Ectodermal cell (in vitro differentiated cells): ENCODE measurements around the gene CACNA1I.

Source experiments
- H3K27ac ChIP-seq: 2 replicates; pipeline ENCODE4 v1.7.0; 2013; ENCODE audit warnings: mild to moderate bottlenecking, low read depth, low read length; ENCODE audit not compliant: insufficient read depth, poor library complexity, severe bottlenecking
- H3K27me3 ChIP-seq: 2 replicates; pipeline ENCODE4 v1.7.0; 2013; ENCODE audit warnings: mild to moderate bottlenecking, low read length; ENCODE audit not compliant: insufficient read depth, control insufficient read depth, poor library complexity, severe bottlenecking
- H3K36me3 ChIP-seq: one replicate; pipeline ENCODE4 v1.7.0; 2013; ENCODE audit warnings: low read length; ENCODE audit not compliant: control insufficient read depth, insufficient read depth
- H3K4me1 ChIP-seq: one replicate; pipeline ENCODE4 v1.7.0; 2013; ENCODE audit warnings: low read length; ENCODE audit not compliant: control insufficient read depth, insufficient read depth
- H3K4me3 ChIP-seq: 2 replicates; pipeline ENCODE4 v1.7.0; 2013; ENCODE audit warnings: low read depth, low read length, control low read depth; ENCODE audit not compliant: insufficient read depth
- H3K9me3 ChIP-seq: 2 replicates; pipeline ENCODE4 v1.7.0; 2013; ENCODE audit warnings: mild to moderate bottlenecking, low read length, moderate library complexity; ENCODE audit not compliant: control insufficient read depth
- WGBS, 2 experiments: methylation state at CpG; one replicate each; pipeline ENCODE4 v1.1.7; 2013; ENCODE audit warnings: missing lambda C conversion rate in 2 of 2; 5-methylcytosine and 5-hydroxymethylcytosine counted together

The CACNA1I gene

GRCh38 chr22:39716534-39716933 is 146.0 kb downstream of the CACNA1I start:
- Histone ChIP-seq H3K36me3 (no peaks in the 10 kb centered on the region), H3K4me1 (peaks cover 9% of the 10 kb centered on the region), H3K27me3 (no peaks in the 10 kb centered on the region), H3K9me3 (no peaks in the 10 kb centered on the region), H3K4me3 (no peak overlapping the region), H3K27ac (no peak overlapping the region)
- 94 to 95% methylated on average over 10 of the region's 10 CpGs for WGBS, 2 experiments

- H3K4me1 ChIP-seq = peaks cover 9% of the 10 kb centered on the region
- H3K27ac ChIP-seq = no peak overlapping the region
- 78 to 85% methylated on average over 8 of the region's 8 CpGs for WGBS, 2 experiments
- H3K27me3 ChIP-seq = peaks cover 1% of the 10 kb centered on the region
- H3K4me3 ChIP-seq = no peak overlapping the region
- no peaks in the 10 kb centered on the region for H3K36me3 ChIP-seq
- H3K9me3 ChIP-seq = no peaks in the 10 kb centered on the region
Measured at GRCh38 chr22:39717099-39717498, 146.5 kb downstream of the CACNA1I start.

GRCh38 chr22:39718206-39718605 is 147.7 kb downstream of the CACNA1I start:
- Histone ChIP-seq H3K27me3 (peaks cover 3% of the 10 kb centered on the region), H3K9me3 (no peaks in the 10 kb centered on the region)
- 94 to 95% methylated on average over 7 of the region's 7 CpGs for WGBS, 2 experiments

GRCh38 chr22:39718921-39719475 is 148.4 kb downstream of the CACNA1I start:
- Histone ChIP-seq H3K4me1 (no peaks in the 10 kb centered on the region), H3K36me3 (no peaks in the 10 kb centered on the region), H3K9me3 (no peaks in the 10 kb centered on the region), H3K4me3 (no peak overlapping the region), H3K27me3 (peaks cover 3% of the 10 kb centered on the region), H3K27ac (no peak overlapping the region)
- WGBS, 2 experiments = 93% methylated on average over 8 of the region's 8 CpGs

More at GRCh38 chr22:39718206-39718605, 147.7 kb downstream of the CACNA1I start:
- Histone ChIP-seq H3K4me3 (no peak overlapping the region), H3K4me1 (peaks cover 2% of the 10 kb centered on the region), H3K36me3 (no peaks in the 10 kb centered on the region), H3K27ac (no peak overlapping the region)

GRCh38 chr22:39719559-39720450 is 149.3 kb downstream of the CACNA1I start:
- Histone ChIP-seq H3K36me3 (no peaks in the 10 kb centered on the region), H3K27ac (no peak overlapping the region), H3K4me1 (no peaks in the 10 kb centered on the region), H3K27me3 (peaks cover 3% of the 10 kb centered on the region), H3K4me3 (no peak overlapping the region), H3K9me3 (no peaks in the 10 kb centered on the region)
- 68 to 72% methylated on average over 12 to 15 of the region's 15 CpGs for WGBS, 2 experiments

GRCh38 chr22:39721206-39722031 is 150.9 kb downstream of the CACNA1I start:
- 72 to 73% methylated on average over 9 of the region's 9 CpGs for whole genome bisulfite sequencing, 2 experiments
- Histone ChIP-seq H3K27me3 (peaks cover 3% of the 10 kb centered on the region), H3K4me1 (no peaks in the 10 kb centered on the region), H3K9me3 (no peaks in the 10 kb centered on the region), H3K36me3 (no peaks in the 10 kb centered on the region), H3K27ac (no peak overlapping the region), H3K4me3 (no peak overlapping the region)

GRCh38 chr22:39722032-39722325 is 151.4 kb downstream of the CACNA1I start:
- H3K27me3 ChIP-seq = peaks cover 3% of the 10 kb centered on the region

GRCh38 chr22:39722501-39722900 is 151.9 kb downstream of the CACNA1I start:
- Histone ChIP-seq H3K36me3 (no peaks in the 10 kb centered on the region), H3K27ac (no peak overlapping the region), H3K27me3 (peaks cover 8% of the 10 kb centered on the region), H3K9me3 (no peaks in the 10 kb centered on the region), H3K4me1 (no peaks in the 10 kb centered on the region), H3K4me3 (no peak overlapping the region)
- WGBS, 2 experiments = 94% methylated on average over 4 of the region's 4 CpGs

More at GRCh38 chr22:39722032-39722325, 151.4 kb downstream of the CACNA1I start:
- H3K27ac ChIP-seq = no peak overlapping the region
- H3K4me3 ChIP-seq = no peak overlapping the region
- H3K4me1 ChIP-seq = no peaks in the 10 kb centered on the region
- H3K36me3 ChIP-seq = no peaks in the 10 kb centered on the region
- no peaks in the 10 kb centered on the region for H3K9me3 ChIP-seq
- 91 to 93% methylated on average over 6 of the region's 6 CpGs for WGBS, 2 experiments

GRCh38 chr22:39723463-39723862 is 152.9 kb downstream of the CACNA1I start:
- Histone ChIP-seq H3K4me1 (no peaks in the 10 kb centered on the region), H3K36me3 (no peaks in the 10 kb centered on the region), H3K4me3 (no peak overlapping the region), H3K27me3 (peaks cover 8% of the 10 kb centered on the region), H3K9me3 (no peaks in the 10 kb centered on the region), H3K27ac (no peak overlapping the region)
- WGBS, 2 experiments = 94 to 95% methylated on average over 10 of the region's 10 CpGs

- Histone ChIP-seq H3K4me1 (no peaks in the 10 kb centered on the region), H3K4me3 (no peak overlapping the region), H3K27me3 (peaks cover 8% of the 10 kb centered on the region), H3K36me3 (no peaks in the 10 kb centered on the region), H3K27ac (no peak overlapping the region), H3K9me3 (no peaks in the 10 kb centered on the region)
- WGBS, 2 experiments = 73 to 79% methylated on average over 3 of the region's 3 CpGs
Measured at GRCh38 chr22:39723899-39724351, 153.4 kb downstream of the CACNA1I start.
